GM12878 (cell line): ENCODE data around the gene RPL13A. TPM values are rescaled to one million over a fixed set of nuclear protein-coding genes. Genes with fewer than 3 reads are reported as not detected.

Source experiments
- ATAC-seq: fragments of 200-7000 bp; cut with Tn5 transposase; 3 replicates; pipeline ENCODE4 v1.9.1; 2020; ENCODE audit warnings: mild to moderate bottlenecking, moderate library complexity
- BruUV-seq: library from RNA; stranded (reverse); fragments of 400-500 nt; replicated peaks from 2 replicates; lab custom pipeline; 2021; lab: Mats Ljungman, UMichigan
- CTCF ChIA-PET: fragments of 300-600 bp; sonication (Branson Sonifier 250); formaldehyde crosslinking; extraction: SDS; loops from one replicate; lab custom pipeline; 2021; ENCODE audit warnings: inconsistent platforms; lab: Yijun Ruan, JAX
- POLR2A ChIA-PET: fragments of 350-600 bp; formaldehyde crosslinking; extraction: SDS; loops from one replicate; lab custom pipeline; 2021; ENCODE audit warnings: inconsistent platforms; lab: Charles Lee
- RAD21 ChIA-PET: fragments of 300-600 bp; sonication (Branson Sonifier 250); formaldehyde crosslinking; loops from one replicate; lab custom pipeline; 2023; ENCODE audit warnings: antibody characterized with exemption; ENCODE audit not compliant: unreplicated experiment; lab: Charles Lee
- SMC1A ChIA-PET: fragments of 300-600 bp; sonication (Branson Sonifier 250); formaldehyde crosslinking; loops from one replicate; lab custom pipeline; 2023; ENCODE audit not compliant: unreplicated experiment, uncharacterized antibody; lab: Charles Lee
- DNase-seq: peaks from one replicate; pipeline ENCODE4 v3.0.0-alpha.2; 2011; ENCODE audit warnings: low read depth, low spot score
- FAIRE-seq: peaks from 3 replicates; lab custom pipeline; 2011; peaks lifted over from hg19 to GRCh38; lab: Jason Lieb, UNC
- H2AFZ ChIP-seq: 2 replicates; pipeline ENCODE4 v1.6.0; 2011; ENCODE audit warnings: low read depth, low read length, control low read depth; ENCODE audit not compliant: control insufficient read depth
- H3K27ac ChIP-seq: 2 replicates; pipeline ENCODE4 v1.5.1; 2011; ENCODE audit warnings: control low read depth; ENCODE audit not compliant: control insufficient read depth, insufficient read depth
- H3K27me3 ChIP-seq, 2 experiments: replicated peaks in 1 of 2; 2 replicates each; pipeline versions ENCODE4 v1.6.0 to v1.6.1; 2011; ENCODE audit warnings: low read length in 1 of 2; ENCODE audit not compliant: control insufficient read depth in 2 of 2, insufficient read depth in 2 of 2
- H3K36me3 ChIP-seq, 2 experiments: 2 replicates each; pipeline ENCODE4 v1.5.1; 2011; ENCODE audit warnings: low read length in 1 of 2; ENCODE audit not compliant: control insufficient read depth in 2 of 2, insufficient read depth in 2 of 2
- H3K4me1 ChIP-seq: 2 replicates; pipeline ENCODE4 v1.6.1; 2011; ENCODE audit warnings: mild to moderate bottlenecking, low read length, moderate library complexity, mixed read lengths; ENCODE audit not compliant: control insufficient read depth, insufficient read depth
- H3K4me2 ChIP-seq: 2 replicates; pipeline ENCODE4 v1.6.0; 2011; ENCODE audit warnings: control low read depth; ENCODE audit not compliant: control insufficient read depth, insufficient read depth
- H3K4me3 ChIP-seq: fragments of 200-600 bp; sonication (generic); 2 replicates; pipeline ENCODE4 v1.5.1; 2016
- H3K79me2 ChIP-seq: 2 replicates; pipeline ENCODE4 v1.6.0; 2011; ENCODE audit warnings: low read length; ENCODE audit not compliant: control insufficient read depth, insufficient read depth
- H3K9ac ChIP-seq: 2 replicates; pipeline ENCODE4 v1.8.0; 2011; ENCODE audit warnings: low read length, control low read depth, mixed read lengths; ENCODE audit not compliant: control insufficient read depth, insufficient read depth
- H3K9me3 ChIP-seq: replicated peaks from 3 replicates; pipeline ENCODE4 v1.5.1; 2011; ENCODE audit warnings: mild to moderate bottlenecking, low read length; ENCODE audit not compliant: control insufficient read depth, insufficient read depth
- H4K20me1 ChIP-seq: 2 replicates; pipeline ENCODE4 v1.6.0; 2011; ENCODE audit not compliant: control insufficient read depth, insufficient read depth
- KAT2A ChIP-seq: conservative IDR thresholded peaks from 2 replicates; pipeline ENCODE4 v1.6.1; 2011; ENCODE audit warnings: low read depth, low read length; ENCODE audit not compliant: control insufficient read depth
- NR2C1 ChIP-seq: fragments of 450-650 bp; IDR thresholded peaks from 2 replicates; pipeline ENCODE4 v1.6.1; 2017; ENCODE audit warnings: antibody characterized with exemption, mild to moderate bottlenecking, moderate library complexity
- RAD21 ChIP-seq: IDR thresholded peaks from 2 replicates; pipeline ENCODE4 v1.6.1; 2011; ENCODE audit warnings: mild to moderate bottlenecking, low read depth, low read length, moderate library complexity; ENCODE audit not compliant: insufficient read depth
- ZBED1 ChIP-seq: IDR thresholded peaks from 2 replicates; pipeline ENCODE4 v1.6.1; 2016; ENCODE audit warnings: borderline replicate concordance
- WGBS: methylation state at CpG from one replicate; pipeline ENCODE4 v1.1.6; 2016; ENCODE audit warnings: low lambda C conversion rate; ENCODE audit not compliant: insufficient replicate concordance, insufficient coverage; ENCODE audit errors: missing lambda C conversion rate; 5-methylcytosine and 5-hydroxymethylcytosine counted together
- in situ Hi-C: fragments of 300-500 bp; cut with MboI; formaldehyde crosslinking; loops from 9 replicates; pipeline ENCODE4 v1.14.3; 2018; ENCODE audit warnings: mixed read lengths
- intact Hi-C: fragments of 100-400 bp; cut with micrococcal nuclease; formaldehyde crosslinking; loops from one replicate; pipeline ENCODE4 v1.14.2; 2022; ENCODE audit not compliant: unreplicated experiment
- polyA plus RNA-seq, 11 experiments: library from polyadenylated mRNA; depleted of rRNA in 4 of 11; unstranded in 6 of 11; stranded (reverse) in 5 of 11; fragments of >200 nt; fragmentation: Nextera tagmentation in 4 of 11; fragmentation: Illumina TruSeq in 1 of 11; extraction: Ambion mirVana in 4 of 11; extraction: Trizol in 1 of 11; gene quantifications; 1 replicate in 1 of 11; 2 replicates in 10 of 11; pipeline versions ENCODE4 v1.2.1 to v1.2.3, GENCODE V29; 2011 to 2016; ENCODE audit warnings: inconsistent platforms in 2 of 11, missing spikeins in 2 of 11, low read depth in 1 of 11
- total RNA-seq, 4 experiments: library from RNA; depleted of rRNA in 3 of 4; stranded (reverse); fragments of >200 nt in 3 of 4; fragmentation: Illumina TruSeq in 1 of 4; extraction: Trizol in 1 of 4; gene quantifications; 2 replicates each; pipeline versions ENCODE4 v1.2.1 to v1.2.3, GENCODE V29; 2013 to 2021

RPL13A gene
- total and polyA plus RNA-seq, 10 of the 15 experiments (the other 5 are each of a cell fraction or from before 2014, with no cell fraction given): 1,426 to 8,961 (median 4,266) TPM

DNA sequence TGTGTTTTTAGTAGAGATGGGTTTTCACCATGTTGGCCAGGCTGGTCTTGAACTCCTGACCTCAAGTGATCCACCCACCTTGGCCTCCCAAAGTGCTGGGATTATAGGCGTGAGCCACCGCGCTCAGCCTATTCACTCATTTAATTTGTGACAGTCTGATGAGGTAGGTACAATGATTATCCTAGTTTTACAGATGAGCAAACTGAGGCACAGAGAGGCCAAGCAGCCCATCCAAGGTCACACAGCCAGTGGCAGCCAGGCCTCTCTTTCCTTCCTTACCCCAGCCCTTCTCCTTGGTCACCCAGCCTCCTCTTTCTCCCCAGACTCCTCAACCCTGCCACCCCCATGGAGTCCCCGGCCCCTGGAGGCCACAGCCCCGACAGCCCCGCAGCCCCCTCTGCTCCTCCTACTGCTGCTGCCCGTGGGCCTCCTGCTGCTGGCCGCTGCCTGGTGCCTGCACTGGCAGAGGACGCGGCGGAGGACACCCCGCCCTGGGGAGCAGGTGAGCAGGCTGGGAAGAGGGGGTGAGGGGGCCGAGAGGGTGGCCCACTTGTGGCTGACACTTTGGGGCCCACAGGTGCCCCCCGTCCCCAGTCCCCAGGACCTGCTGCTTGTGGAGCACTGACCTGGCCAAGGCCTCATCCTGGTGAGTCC lies 7.3 kb upstream of the RPL13A start (continued):
- TF ChIP-seq ZBED1: no peak
- TF ChIP-seq KAT2A: no peak
- TF ChIP-seq NR2C1: no peak

DNA sequence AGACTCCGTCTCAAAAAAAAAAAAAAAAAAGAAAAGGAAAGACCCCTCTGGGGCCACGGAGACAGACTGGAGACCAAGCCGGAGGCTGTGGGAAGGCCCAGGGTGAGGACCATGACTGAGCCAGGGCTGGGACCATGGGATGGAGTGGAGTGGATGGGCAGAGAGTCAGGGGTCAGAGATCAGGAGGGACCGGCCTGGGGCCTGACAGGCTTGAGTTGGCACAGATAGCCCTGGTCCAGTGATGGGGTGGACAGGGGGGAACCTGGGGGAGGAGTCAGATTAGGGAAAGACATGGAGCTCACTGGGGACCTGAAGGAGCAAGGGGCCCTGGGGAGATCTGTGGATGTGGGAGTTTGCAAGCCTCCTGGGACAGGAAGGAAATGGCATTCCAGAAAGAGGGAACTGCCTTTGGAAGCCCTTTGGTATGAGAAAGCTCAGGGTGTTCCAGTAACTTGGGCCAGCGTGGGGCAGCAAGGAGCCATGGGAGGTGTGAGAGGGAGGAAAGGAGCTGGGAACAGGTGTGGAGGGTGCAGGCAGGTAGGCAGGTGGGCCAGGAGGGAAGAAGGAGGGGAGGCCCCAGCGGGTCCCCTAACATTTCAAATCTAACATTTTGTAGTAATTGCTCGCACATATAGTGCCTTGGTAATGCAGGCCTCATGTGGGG lies 6.3 kb upstream of the RPL13A start:
- no peaks in the 10 kb centered on the region for H3K27me3 ChIP-seq
- H3K4me1 ChIP-seq: no peaks in the 10 kb centered on the region
- no TSS peak for BruUV-seq
- no peak overlapping the region for H3K4me2 ChIP-seq
- no peak for ATAC-seq
- TF ChIP-seq RAD21: no peak
- ChIA-PET RAD21 (no interaction called here), SMC1A (no interaction called here), POLR2A (interaction anchor here (0.7 to 1.2 kb wide), 2 partner anchors 11 to 667 kb away, joined by 3 read pairs; no protein-coding TSS in a partner anchor), CTCF (interaction anchor here (0.6 to 1.1 kb wide), 2 partner anchors 8 to 82 kb away, joined by 3 read pairs; no protein-coding TSS in a partner anchor)
- no peak overlapping the region for H2AFZ ChIP-seq
- no peak overlapping the region for H3K4me3 ChIP-seq
- in situ Hi-C loops: no loop called here
- no peak for FAIRE-seq
- intact Hi-C loops: no loop called here
- no peaks in the 10 kb centered on the region for H3K9me3 ChIP-seq
- H3K9ac ChIP-seq: no peak overlapping the region
- H3K79me2 ChIP-seq: no peaks in the 10 kb centered on the region
- 86% methylated on average over 6 of the region's 7 CpGs for whole genome bisulfite sequencing
- H3K27ac ChIP-seq: no peak overlapping the region
- no peaks in the 10 kb centered on the region for H3K36me3 ChIP-seq
- no peak for DNase-seq
- H4K20me1 ChIP-seq: no peaks in the 10 kb centered on the region
